DOHH2 (cell line): Measurements from ENCODE around the gene PPP1R1B.

Experiments
- H3F3A ChIP-seq: fragments of 200-600 bp; sonication (generic), shearing (Covaris generic); 2 replicates; pipeline ENCODE4 v1.6.0; 2016; ENCODE audit warnings: antibody characterized with exemption, mild to moderate bottlenecking; ENCODE audit not compliant: control insufficient read depth, insufficient read depth
- H3K27ac ChIP-seq: fragments of 200-600 bp; sonication (generic); 2 replicates; pipeline ENCODE4 v1.5.1; 2014; ENCODE audit warnings: low read depth, mild to moderate bottlenecking, low read length, moderate library complexity
- H3K27me3 ChIP-seq: fragments of 200-600 bp; sonication (generic); 2 replicates; pipeline ENCODE4 v1.6.1; 2014; ENCODE audit warnings: mild to moderate bottlenecking, low read length, mixed read lengths; ENCODE audit not compliant: control insufficient read depth
- H3K36me3 ChIP-seq: fragments of 200-600 bp; sonication (generic); 2 replicates; pipeline ENCODE4 v1.6.1; 2014; ENCODE audit warnings: mild to moderate bottlenecking, low read length, moderate library complexity, mixed read lengths; ENCODE audit not compliant: control insufficient read depth
- H3K4me1 ChIP-seq: fragments of 200-600 bp; sonication (generic); 2 replicates; pipeline ENCODE4 v1.6.1; 2014; ENCODE audit warnings: mild to moderate bottlenecking, low read length, mixed read lengths; ENCODE audit not compliant: control insufficient read depth
- H3K4me2 ChIP-seq: fragments of 200-600 bp; sonication (generic); 2 replicates; pipeline ENCODE4 v1.6.0; 2014; ENCODE audit warnings: mild to moderate bottlenecking, low read length, moderate library complexity
- H3K4me3 ChIP-seq: fragments of 200-600 bp; sonication (generic); 2 replicates; pipeline ENCODE4 v1.5.1; 2014; ENCODE audit warnings: mild to moderate bottlenecking, low read length, mixed read lengths
- H3K79me2 ChIP-seq: fragments of 200-600 bp; sonication (generic); 2 replicates; pipeline ENCODE4 v1.6.1; 2014; ENCODE audit warnings: mild to moderate bottlenecking, low read length, mixed read lengths; ENCODE audit not compliant: control insufficient read depth
- H3K9me2 ChIP-seq: fragments of 200-600 bp; sonication (generic); replicated peaks from 2 replicates; pipeline ENCODE4 v1.6.1; 2014; ENCODE audit warnings: mild to moderate bottlenecking, low read length, mixed read lengths; ENCODE audit not compliant: control insufficient read depth
- H3K9me3 ChIP-seq: fragments of 200-600 bp; sonication (generic); 2 replicates; pipeline ENCODE4 v1.6.1; 2014; ENCODE audit warnings: antibody characterized with exemption, low read length, mixed read lengths; ENCODE audit not compliant: control insufficient read depth, insufficient read depth
- H4K20me1 ChIP-seq: fragments of 200-600 bp; sonication (generic); 2 replicates; pipeline ENCODE4 v1.6.0; 2014; ENCODE audit warnings: low read depth, mild to moderate bottlenecking, antibody characterized with exemption, low read length, moderate library complexity; ENCODE audit not compliant: control insufficient read depth, insufficient read depth
- EZH2phosphoT487 ChIP-seq: fragments of 200-600 bp; sonication (generic); IDR thresholded peaks from 2 replicates; pipeline ENCODE4 v1.6.1; 2017; ENCODE audit warnings: borderline replicate concordance, mild to moderate bottlenecking, antibody characterized with exemption, low read length, moderate library complexity, mixed read lengths
- TF ChIP-seq, protein P1 (sequence below): fragments of 200-600 bp; sonication (generic); IDR thresholded peaks from one replicate; pipeline ENCODE4 v1.5.1; 2014; ENCODE audit warnings: antibody characterized with exemption, mild to moderate bottlenecking, low read depth, low read length; ENCODE audit not compliant: poor library complexity, severe bottlenecking

The PPP1R1B gene

GRCh38 chr17:39669897-39670735 lies 43.4 kb downstream of the PPP1R1B start:
- H3K27me3 ChIP-seq = peaks cover 31% of the 10 kb centered on the region
- H4K20me1 ChIP-seq = no peaks in the 10 kb centered on the region
- H3K4me1 ChIP-seq = peaks cover 30% of the 10 kb centered on the region

DNA sequence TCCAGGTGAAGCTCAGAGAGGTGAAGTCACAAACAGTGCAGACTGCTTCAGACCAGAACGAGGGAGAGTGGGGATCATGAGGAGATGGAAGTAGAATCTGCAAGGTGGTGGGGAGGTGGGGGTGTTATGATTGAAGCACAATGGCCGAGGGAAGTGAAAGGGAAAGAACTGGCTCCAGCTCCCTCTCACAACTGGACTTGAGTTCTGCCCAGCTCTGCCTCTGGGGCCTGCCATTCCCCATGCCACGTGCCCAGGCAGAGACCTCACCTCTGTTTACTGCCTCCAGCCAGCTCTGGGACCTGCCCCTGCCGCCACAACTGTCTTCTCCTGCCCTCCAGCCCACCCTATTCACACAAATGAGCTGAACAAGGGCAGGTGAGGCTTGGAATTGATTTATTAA lies 44.0 kb downstream of the PPP1R1B start:
- Histone ChIP-seq H3K4me3 (no peak overlapping the region), H3K4me2 (no peak overlapping the region), H3K4me1 (peaks cover 36% of the 10 kb centered on the region), H4K20me1 (no peaks in the 10 kb centered on the region), H3K27me3 (peaks cover 29% of the 10 kb centered on the region), H3K9me3 (no peaks in the 10 kb centered on the region), H3K9me2 (no peaks in the 10 kb centered on the region), H3K27ac (no peak overlapping the region), H3F3A (no peaks in the 10 kb centered on the region), H3K36me3 (no peaks in the 10 kb centered on the region), H3K79me2 (no peaks in the 10 kb centered on the region)
- TF ChIP-seq, protein P1, sequence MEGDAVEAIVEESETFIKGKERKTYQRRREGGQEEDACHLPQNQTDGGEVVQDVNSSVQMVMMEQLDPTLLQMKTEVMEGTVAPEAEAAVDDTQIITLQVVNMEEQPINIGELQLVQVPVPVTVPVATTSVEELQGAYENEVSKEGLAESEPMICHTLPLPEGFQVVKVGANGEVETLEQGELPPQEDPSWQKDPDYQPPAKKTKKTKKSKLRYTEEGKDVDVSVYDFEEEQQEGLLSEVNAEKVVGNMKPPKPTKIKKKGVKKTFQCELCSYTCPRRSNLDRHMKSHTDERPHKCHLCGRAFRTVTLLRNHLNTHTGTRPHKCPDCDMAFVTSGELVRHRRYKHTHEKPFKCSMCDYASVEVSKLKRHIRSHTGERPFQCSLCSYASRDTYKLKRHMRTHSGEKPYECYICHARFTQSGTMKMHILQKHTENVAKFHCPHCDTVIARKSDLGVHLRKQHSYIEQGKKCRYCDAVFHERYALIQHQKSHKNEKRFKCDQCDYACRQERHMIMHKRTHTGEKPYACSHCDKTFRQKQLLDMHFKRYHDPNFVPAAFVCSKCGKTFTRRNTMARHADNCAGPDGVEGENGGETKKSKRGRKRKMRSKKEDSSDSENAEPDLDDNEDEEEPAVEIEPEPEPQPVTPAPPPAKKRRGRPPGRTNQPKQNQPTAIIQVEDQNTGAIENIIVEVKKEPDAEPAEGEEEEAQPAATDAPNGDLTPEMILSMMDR = no peak

More at GRCh38 chr17:39669897-39670735, 43.4 kb downstream of the PPP1R1B start:
- Histone ChIP-seq H3K4me3 (no peak overlapping the region), H3K79me2 (no peaks in the 10 kb centered on the region), H3F3A (no peaks in the 10 kb centered on the region), H3K36me3 (no peaks in the 10 kb centered on the region), H3K9me3 (no peaks in the 10 kb centered on the region), H3K9me2 (no peaks in the 10 kb centered on the region), H3K27ac (no peak overlapping the region), H3K4me2 (no peak overlapping the region)
- TF ChIP-seq EZH2phosphoT487 = no peak
- TF ChIP-seq, protein P1 = no peak

GRCh38 chr17:39671651-39672521 lies 45.1 kb downstream of the PPP1R1B start:
- no peaks in the 10 kb centered on the region for H3K36me3 ChIP-seq
- TF ChIP-seq, protein P1 = peak; percentile 90
- TF ChIP-seq EZH2phosphoT487 = no peak
- peaks cover 22% of the 10 kb centered on the region for H3K27me3 ChIP-seq
- H3K27ac ChIP-seq = no peak overlapping the region
- H3K79me2 ChIP-seq = no peaks in the 10 kb centered on the region
- no peaks in the 10 kb centered on the region for H3K9me3 ChIP-seq
- H3K4me2 ChIP-seq = peak overlapping the region; percentile 55
- peaks cover 47% of the 10 kb centered on the region for H3K4me1 ChIP-seq
- no peaks in the 10 kb centered on the region for H4K20me1 ChIP-seq
- H3K4me3 ChIP-seq = 0 out of 2 replicates have a peak overlapping the region, but pooled peaks have one; percentile 15
- H3F3A ChIP-seq = no peaks in the 10 kb centered on the region; the same call in 1 of the 2 replicates
- H3K9me2 ChIP-seq = no peaks in the 10 kb centered on the region
